Ishikawa (cell line): Measurements from ENCODE around the gene IGFBP4.

Experiments used
- CREB1 ChIP-seq: IDR thresholded peaks from 2 replicates; pipeline ENCODE4 v1.6.1; 2012; ENCODE audit warnings: low read depth
- EGR1 ChIP-seq: IDR thresholded peaks from 2 replicates; pipeline ENCODE4 v1.6.1; 2012
- EP300 ChIP-seq: IDR thresholded peaks from 2 replicates; pipeline ENCODE4 v1.6.1; 2012; ENCODE audit warnings: borderline replicate concordance
- FOXM1 ChIP-seq: IDR thresholded peaks from 2 replicates; pipeline ENCODE4 v1.6.1; 2012; ENCODE audit warnings: low read depth, borderline replicate concordance
- YY1 ChIP-seq: IDR thresholded peaks from 2 replicates; pipeline ENCODE4 v1.6.1; 2012; ENCODE audit warnings: low read depth
- TF ChIP-seq, protein P1 (sequence below): IDR thresholded peaks from 2 replicates; pipeline ENCODE4 v1.6.1; 2012
- TF ChIP-seq, protein P2 (sequence below): IDR thresholded peaks from 2 replicates; pipeline ENCODE4 v1.6.1; 2012

DNA sequence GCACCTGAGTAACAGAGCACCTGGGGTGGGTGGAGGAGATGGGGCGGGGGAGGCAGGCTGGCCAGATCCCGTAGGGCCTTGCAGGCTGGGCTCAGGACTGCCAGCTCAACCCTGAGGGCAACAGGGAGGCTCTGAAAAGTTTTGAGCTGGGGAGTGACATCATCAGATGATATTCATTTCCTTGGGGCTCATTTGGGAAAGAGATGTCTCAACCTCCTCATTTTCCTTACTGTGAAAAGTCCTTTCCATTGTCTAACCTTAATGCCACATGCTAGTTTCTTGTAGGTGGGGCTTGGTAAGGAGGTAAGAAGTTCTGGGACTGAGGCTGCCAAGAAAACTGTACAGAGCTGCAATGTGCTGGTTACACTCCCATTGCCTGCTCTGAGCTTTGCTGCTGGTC lies 54.4 kb downstream of the IGFBP4 start:
- TF ChIP-seq YY1 (no peak), CREB1 (no peak), EP300 (no peak), FOXM1 (no peak), EGR1 (no peak)
- TF ChIP-seq, protein P1, sequence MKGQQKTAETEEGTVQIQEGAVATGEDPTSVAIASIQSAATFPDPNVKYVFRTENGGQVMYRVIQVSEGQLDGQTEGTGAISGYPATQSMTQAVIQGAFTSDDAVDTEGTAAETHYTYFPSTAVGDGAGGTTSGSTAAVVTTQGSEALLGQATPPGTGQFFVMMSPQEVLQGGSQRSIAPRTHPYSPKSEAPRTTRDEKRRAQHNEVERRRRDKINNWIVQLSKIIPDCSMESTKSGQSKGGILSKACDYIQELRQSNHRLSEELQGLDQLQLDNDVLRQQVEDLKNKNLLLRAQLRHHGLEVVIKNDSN, result no peak
- TF ChIP-seq, protein P2, sequence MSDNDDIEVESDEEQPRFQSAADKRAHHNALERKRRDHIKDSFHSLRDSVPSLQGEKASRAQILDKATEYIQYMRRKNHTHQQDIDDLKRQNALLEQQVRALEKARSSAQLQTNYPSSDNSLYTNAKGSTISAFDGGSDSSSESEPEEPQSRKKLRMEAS, result no peak; the same call in 1 of the 2 replicates
